Kidney (tissue), 14 donors: ENCODE results near the gene SVIL. TPM values are rescaled to one million over a fixed set of nuclear protein-coding genes. Genes with fewer than 3 reads are reported as not detected.

Experiments used
- DNase-seq, 5 donors: peaks; one replicate each; pipeline ENCODE4 v3.0.0-alpha.2; 2013 to 2020
- FAIRE-seq: peaks from 2 replicates; lab custom pipeline; 2012; peaks lifted over from hg19 to GRCh38; lab: Jason Lieb, UNC
- H3K27ac ChIP-seq, 2 donors: one replicate each; pipeline ENCODE4 v1.7.0; 2013; ENCODE audit warnings: low read depth in 2 of 2, low read length in 2 of 2, inconsistent platforms in 1 of 2
- H3K27me3 ChIP-seq: one replicate; pipeline ENCODE4 v1.7.1; 2013; ENCODE audit warnings: low read length, inconsistent platforms; ENCODE audit not compliant: control insufficient read depth, insufficient read depth
- H3K36me3 ChIP-seq, 3 donors: one replicate each; pipeline versions ENCODE4 v1.7.0 to v1.7.1; 2013; ENCODE audit warnings: low read length in 3 of 3, control low read depth in 1 of 3, inconsistent platforms in 1 of 3; ENCODE audit not compliant: insufficient read depth in 3 of 3, control insufficient read depth in 2 of 3
- H3K4me1 ChIP-seq, 3 donors: one replicate each; pipeline versions ENCODE4 v1.7.0 to v1.7.1; 2013; ENCODE audit warnings: low read length in 3 of 3, inconsistent platforms in 1 of 3, low read depth in 1 of 3; ENCODE audit not compliant: control insufficient read depth in 2 of 3, insufficient read depth in 2 of 3
- H3K4me3 ChIP-seq, 3 donors: one replicate each; pipeline versions ENCODE4 v1.7.0 to v1.8.1; 2013; ENCODE audit warnings: low read length in 3 of 3, control low read depth in 1 of 3, inconsistent platforms in 1 of 3
- H3K9ac ChIP-seq, 3 donors: one replicate each; pipeline versions ENCODE4 v1.7.0 to v1.7.1; 2013; ENCODE audit warnings: low read length in 3 of 3, control low read depth in 1 of 3, inconsistent platforms in 1 of 3
- H3K9me3 ChIP-seq, 3 donors: one replicate each; pipeline versions ENCODE4 v1.7.0 to v1.7.1; 2013; ENCODE audit warnings: low read length in 3 of 3, control low read depth in 1 of 3, inconsistent platforms in 1 of 3; ENCODE audit not compliant: control insufficient read depth in 2 of 3, insufficient read depth in 1 of 3
- intact Hi-C: fragments of 100-400 bp; cut with DNase I; formaldehyde crosslinking; loops from one replicate; pipeline ENCODE4 v1.11.1; 2022
- polyA plus RNA-seq: library from polyadenylated mRNA; stranded (reverse); fragments of 350-450 nt; fragmentation: Illumina TruSeq; extraction: RNeasy Lipid Tissue Mini Kit (QIAGEN cat#74804); gene quantifications from one replicate; pipeline ENCODE4 v1.2.3, GENCODE V29; 2014; ENCODE audit warnings: low read depth, low replicate concordance; ENCODE audit not compliant: insufficient read depth
- total RNA-seq: library from RNA; stranded (reverse); fragmentation: NEBNext Ultra II Directional; extraction: Animal tissue kit (Norgen Biotek cat#: 25700); gene quantifications from one replicate; pipeline ENCODE4 v1.2.1, GENCODE V29; 2021
- TF ChIP-seq, protein P1 (sequence below): IDR thresholded peaks from 3 replicates; pipeline ENCODE4 v1.5.1; 2012; ENCODE audit warnings: mild to moderate bottlenecking, moderate library complexity, borderline replicate concordance; ENCODE audit not compliant: insufficient read depth; ENCODE audit errors: extremely low read depth
- donor health status: control.
- donor health status: control.
- donor health status: control.
- donor health status: control.
- donor health status: control.
- donor health status: DM: yes; HTN: yes; CAD: no.
- donor health status: Normal renal cell carcinoma (clear cell type).

The SVIL gene
- total and polyA plus RNA-seq, 2 donors from 2014 or later, result 7.4 to 94.4 TPM

DNA sequence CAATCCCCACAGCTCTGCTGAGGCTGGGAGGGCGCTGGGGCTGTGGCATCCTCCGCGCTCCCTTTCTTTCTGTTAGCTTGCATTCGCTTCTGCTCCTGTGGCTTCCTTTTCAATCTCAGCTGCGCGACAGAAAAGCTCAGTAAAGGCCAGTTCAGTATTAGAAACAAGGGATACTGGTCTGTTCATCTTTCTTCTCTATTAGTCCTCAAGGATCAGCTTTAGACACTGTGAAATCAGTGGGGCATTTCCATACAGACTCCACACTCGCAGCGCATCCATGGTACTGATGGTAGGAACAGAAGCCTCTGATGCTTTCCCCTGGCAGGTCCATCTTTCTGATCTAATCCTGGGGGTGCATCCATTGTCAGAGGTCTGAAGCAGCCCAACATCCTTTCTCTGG, 182.2 kb downstream of the SVIL start:
- DNase-seq (no peak), FAIRE-seq (no peak)
- no peaks in the 10 kb centered on the region for H3K27me3 ChIP-seq
- no peak overlapping the region for H3K4me3 ChIP-seq
- H3K4me1 ChIP-seq, result peaks cover 0 to 5% (median 0%) of the 10 kb centered on the region in 3 donors
- intact Hi-C loops, result no loop called here
- peaks cover 0 to 6% (median 0%) of the 10 kb centered on the region in 3 donors for H3K36me3 ChIP-seq
- no peak overlapping the region for H3K27ac ChIP-seq
- H3K9ac ChIP-seq, result no peak overlapping the region
- no peaks in the 10 kb centered on the region for H3K9me3 ChIP-seq
- TF ChIP-seq, protein P1, sequence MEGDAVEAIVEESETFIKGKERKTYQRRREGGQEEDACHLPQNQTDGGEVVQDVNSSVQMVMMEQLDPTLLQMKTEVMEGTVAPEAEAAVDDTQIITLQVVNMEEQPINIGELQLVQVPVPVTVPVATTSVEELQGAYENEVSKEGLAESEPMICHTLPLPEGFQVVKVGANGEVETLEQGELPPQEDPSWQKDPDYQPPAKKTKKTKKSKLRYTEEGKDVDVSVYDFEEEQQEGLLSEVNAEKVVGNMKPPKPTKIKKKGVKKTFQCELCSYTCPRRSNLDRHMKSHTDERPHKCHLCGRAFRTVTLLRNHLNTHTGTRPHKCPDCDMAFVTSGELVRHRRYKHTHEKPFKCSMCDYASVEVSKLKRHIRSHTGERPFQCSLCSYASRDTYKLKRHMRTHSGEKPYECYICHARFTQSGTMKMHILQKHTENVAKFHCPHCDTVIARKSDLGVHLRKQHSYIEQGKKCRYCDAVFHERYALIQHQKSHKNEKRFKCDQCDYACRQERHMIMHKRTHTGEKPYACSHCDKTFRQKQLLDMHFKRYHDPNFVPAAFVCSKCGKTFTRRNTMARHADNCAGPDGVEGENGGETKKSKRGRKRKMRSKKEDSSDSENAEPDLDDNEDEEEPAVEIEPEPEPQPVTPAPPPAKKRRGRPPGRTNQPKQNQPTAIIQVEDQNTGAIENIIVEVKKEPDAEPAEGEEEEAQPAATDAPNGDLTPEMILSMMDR, result no peak

DNA sequence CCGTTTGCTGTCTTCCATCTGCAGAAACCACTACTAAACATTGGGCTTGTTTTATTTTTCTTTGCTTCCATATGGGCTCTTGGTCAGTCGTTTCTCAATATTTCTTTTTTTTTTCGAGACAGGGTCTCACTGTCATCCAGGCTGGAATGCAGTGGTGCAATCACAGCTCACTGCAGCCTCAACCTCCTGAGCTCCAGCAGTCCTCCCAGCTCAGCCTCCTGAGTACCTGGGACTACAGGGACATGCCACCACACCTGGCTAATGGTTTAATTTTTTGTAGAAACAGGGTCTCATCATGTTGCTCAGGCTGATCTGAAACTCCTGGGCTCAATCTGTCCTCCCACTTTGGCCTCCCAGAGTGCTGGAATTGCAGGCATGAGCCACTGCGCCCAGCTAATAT, 182.8 kb downstream of the SVIL start:
- TF ChIP-seq, protein P1, result no peak
- intact Hi-C loops, result no loop called here
- Histone ChIP-seq H3K4me1 (peaks cover 0 to 5% (median 0%) of the 10 kb centered on the region in 3 donors), H3K4me3 (no peak overlapping the region), H3K36me3 (peaks cover 0 to 6% (median 0%) of the 10 kb centered on the region in 3 donors), H3K9me3 (no peaks in the 10 kb centered on the region), H3K9ac (no peak overlapping the region), H3K27me3 (no peaks in the 10 kb centered on the region), H3K27ac (no peak overlapping the region)
- DNase-seq (no peak), FAIRE-seq (no peak)

GRCh38 chr10:29450405-29450804, 184.4 kb downstream of the SVIL start:
- no peak for FAIRE-seq
- H3K4me3 ChIP-seq, result no peak overlapping the region
- no peak overlapping the region for H3K27ac ChIP-seq
- no peaks in the 10 kb centered on the region for H3K27me3 ChIP-seq
- H3K36me3 ChIP-seq, result peaks cover 0 to 6% (median 0%) of the 10 kb centered on the region in 3 donors
- TF ChIP-seq, protein P1, result no peak
- H3K4me1 ChIP-seq, result peaks cover 0 to 5% (median 0%) of the 10 kb centered on the region in 3 donors
- no peak for DNase-seq
- no peaks in the 10 kb centered on the region for H3K9me3 ChIP-seq
- H3K9ac ChIP-seq, result no peak overlapping the region
- intact Hi-C loops, result no loop called here
